HG02973 (cell line): ENCODE results near the gene KRT33B.
"Not testable (repeated sequence)": the region's sequence is repeated elsewhere in the genome, so short reads cannot be mapped to it uniquely, and the experiment has no call there.

ENCODE experiments used
- ATAC-seq: cut with Tn5 transposase; IDR thresholded peaks from one replicate; pipeline ENCODE4 v1.9.1; 2021; ENCODE audit warnings: moderate library complexity; ENCODE audit not compliant: unreplicated experiment

KRT33B gene

DNA sequence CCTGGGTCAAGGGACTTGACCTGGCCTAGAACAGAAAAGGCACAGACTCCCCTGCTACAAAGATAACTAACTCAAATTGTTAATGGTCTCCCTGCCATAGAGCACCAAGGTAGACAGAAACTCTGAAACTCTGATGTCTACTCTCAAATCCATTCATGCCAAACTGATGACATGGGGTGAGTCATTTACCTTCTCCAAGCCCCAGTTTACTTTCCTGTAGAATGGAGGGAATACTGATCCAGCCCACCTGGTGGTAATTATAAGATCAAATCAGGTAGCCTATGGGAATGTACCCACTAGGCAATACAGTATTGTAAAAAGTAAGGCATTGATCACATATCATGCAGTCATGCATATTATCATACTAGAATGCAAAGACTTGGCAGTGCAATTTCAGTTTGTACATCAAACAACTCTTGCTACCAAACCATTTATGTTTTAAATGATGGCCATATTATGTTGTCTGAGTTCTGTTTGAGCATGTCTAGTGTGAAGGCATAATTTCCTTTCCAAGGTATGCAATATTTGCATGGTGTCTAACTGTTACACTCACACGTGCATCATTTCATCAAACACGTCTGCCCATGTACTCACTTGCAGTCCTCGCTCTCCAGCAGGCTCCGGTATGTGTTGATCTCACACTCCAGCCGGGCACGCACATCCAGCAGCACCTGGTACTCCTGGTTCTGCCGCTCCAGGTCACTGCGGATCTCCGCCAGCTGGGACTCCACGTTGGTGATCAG is 24.8 kb upstream of the KRT33B start:
- ATAC-seq = no peak

DNA sequence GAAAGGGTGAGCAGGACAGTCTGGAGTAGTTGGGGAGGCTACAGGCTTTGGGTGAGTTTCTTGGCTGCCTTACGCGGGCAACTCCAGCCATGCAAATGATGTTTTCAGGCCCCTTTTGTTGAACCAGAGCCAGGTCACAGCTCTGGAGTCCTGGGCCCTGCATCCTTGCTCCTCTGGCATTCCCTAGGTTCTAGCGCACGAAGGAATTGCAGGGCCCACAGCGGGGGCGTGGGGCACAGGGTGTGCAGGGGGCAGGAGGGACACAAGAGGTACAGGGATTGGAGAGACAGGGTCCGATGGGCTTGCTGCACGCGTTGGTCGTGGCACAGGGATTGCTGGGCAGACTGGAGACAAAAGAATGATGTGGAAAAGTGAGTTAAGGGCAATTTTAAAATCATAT is 24.2 kb upstream of the KRT33B start:
- no peak for ATAC-seq

DNA sequence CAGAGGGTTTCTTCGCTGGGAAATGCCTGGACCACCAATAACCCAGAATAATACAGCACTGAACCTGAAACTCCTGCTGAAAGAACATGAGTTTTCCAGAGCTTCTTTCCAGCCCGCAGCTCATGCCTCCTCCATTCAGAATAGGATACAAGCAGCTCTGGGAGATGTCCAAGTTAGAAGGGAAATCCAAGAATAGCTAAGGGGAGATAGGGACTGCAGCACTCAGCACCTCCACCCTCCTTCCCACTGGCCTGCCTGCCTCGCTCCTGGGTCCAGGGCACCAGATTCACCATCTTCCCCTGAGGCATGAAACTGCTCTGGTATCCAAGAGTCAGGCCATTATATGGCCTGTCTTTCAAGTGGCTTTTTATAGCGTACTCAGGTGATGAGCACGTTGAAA is 23.7 kb upstream of the KRT33B start:
- ATAC-seq = no peak

DNA sequence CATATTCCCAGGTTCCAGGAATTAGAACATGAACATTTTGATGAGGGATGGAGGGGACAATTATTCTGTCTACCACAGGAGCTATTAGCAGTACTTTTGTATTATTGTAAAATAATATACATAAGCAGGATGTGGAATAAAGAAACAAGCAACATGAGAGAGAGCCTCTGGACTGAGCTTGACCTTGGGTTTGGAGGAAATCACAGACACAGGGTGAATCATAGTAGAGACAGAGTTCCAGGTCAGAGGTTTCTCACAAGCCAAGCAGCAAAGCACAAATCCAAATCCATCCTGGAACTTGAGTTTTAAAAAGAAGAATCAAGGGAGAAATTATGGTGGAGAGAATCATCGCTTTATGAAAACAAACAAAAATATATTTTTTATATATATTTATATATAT is 22.7 kb upstream of the KRT33B start:
- ATAC-seq = no peak

DNA sequence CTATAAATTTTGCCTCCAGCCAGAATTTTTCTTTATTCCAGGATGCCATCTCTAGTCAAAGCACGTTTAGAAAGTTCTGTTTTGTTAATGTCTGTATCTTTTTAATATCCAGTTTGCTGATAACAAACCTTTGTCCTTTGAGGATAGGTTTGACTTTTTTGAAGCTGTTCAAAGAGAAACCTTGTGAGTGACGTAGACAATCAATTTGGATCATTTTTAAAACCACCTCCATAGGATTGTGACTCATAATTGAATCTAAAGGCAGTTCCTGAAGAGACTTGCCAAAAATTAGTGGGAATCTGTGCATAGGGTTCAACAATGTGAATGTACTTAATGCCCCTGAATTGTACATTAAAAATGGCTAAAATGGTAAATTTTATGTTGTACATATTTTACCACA is 21.9 kb upstream of the KRT33B start:
- ATAC-seq = no peak

DNA sequence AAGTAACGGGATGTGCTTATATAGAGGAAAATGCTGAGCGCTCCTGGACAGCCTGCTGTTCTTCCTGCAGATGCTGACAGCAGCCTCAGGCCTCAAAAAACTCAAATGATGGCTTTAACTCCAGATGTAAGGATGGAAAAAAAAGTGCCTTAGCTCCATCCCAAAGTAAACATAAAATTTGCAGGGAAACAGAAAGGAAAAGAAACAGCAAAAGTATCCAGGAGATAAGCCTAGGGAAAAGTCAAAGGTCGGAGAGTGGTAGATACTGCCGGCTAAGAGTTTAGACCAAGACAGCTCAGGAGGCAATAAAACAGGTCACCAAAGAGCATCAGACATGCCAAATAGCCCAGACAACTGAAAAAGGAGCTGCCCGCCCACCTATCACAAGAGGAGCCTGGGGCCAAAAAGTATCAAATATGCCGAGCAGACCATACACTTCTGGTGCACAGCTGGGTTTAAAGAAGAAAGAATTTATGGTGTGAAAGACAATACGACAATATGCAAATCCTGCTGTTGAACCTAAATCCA is 20.9 kb upstream of the KRT33B start:
- no peak for ATAC-seq

DNA sequence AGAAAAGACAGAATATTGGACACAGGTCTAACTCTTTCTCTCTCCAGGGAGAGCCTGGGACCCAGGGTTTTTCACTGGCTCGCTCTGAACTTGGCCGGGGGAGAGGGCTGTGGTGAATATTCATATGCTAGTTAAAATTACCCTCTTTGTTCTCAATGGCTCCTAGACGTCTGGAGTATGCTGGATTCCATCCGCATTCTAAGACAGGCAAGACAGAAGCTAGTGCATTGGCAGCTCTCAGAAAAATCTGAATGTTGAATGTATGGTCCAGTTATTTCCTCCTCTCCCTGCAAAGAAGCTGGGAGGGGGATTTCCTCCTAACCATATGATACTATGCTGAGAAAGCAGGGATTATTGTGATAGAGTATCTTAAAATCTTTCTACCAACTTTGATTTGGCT is 18.1 kb upstream of the KRT33B start:
- no peak for ATAC-seq

DNA sequence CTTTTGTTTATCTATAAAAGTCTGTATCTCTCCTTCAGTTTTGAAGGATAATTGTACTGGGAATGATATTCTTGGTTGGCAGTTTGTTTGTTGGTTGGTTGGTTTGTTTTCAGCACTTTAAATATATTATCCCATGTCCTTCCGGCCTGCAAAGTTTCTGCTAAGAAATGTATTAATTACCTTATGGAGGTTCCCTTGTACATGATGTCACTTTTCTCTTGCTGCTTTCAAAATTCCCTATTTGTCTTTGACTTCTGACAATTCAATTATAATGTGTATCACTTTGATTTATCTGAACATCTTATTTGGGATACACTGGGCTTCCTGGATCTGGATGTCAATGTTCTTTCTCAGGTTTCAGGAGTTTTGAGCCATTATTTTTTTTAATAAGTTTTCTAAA is 16.6 kb upstream of the KRT33B start:
- ATAC-seq = no peak

DNA sequence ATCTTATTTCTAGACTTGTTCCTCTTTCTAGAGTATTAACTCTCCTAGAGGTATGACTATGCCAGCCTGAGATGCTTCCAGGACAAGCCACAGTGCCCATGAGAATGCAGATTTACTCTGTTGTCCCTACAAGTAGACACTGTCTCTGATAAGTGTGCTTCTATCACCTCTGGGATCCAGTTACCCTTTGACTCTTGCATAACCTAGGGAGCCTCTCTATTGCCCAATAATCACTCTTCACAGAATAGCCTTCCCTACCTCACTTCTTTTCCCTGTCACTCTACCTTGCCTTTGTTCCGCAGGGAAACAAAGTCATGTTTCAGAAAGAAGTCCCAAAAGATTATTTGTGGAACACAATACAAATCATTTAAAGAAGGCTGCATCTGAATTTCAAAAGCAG is 14.1 kb upstream of the KRT33B start:
- ATAC-seq = no peak

DNA sequence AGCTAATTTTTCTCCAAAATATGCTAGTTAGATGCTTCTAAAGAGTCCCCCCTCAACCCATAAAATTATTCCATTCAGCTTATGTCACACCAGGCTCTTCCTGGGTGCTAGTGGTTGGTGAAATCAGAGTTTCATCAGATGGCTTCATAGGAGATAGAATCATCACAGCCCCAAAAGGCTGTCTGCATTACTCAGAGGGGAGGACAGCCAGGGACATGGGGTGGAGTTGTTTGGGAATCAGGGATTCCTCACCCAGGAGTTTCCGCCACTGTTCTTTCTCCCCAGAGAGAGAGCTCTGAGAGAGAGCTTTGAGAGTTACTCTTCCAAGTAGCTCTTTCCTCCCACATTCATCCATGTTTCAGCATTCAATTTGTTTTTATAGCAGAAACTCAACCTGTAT is 12.8 kb upstream of the KRT33B start:
- ATAC-seq = no peak

DNA sequence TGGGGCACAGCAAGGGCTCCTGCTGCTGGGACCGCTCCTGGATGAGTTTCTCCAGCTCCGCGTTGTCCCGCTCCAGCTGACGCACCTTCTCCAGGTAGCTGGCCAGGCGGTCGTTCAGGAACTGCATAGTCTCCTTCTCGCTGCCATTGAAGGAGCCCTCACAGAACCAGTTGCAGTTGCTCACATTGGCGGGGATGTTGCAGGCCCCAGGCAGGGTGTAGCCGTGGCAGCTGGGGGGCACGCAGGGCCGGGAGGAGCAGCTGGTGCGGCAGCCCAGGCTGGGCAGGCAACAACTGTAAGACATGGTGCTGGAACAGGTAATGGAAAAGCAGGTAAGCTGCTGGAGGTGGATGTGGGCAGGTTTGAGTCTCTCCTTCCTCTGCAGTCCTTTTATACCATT is 12.3 kb upstream of the KRT33B start, which contains the start of gene KRT34:
Gene KRT34, minus strand, starts transcription at position 364 of the 400 bp plus-strand sequence. Its CDS starts 60 bp downstream, at position 304.
- ATAC-seq = not testable (repeated sequence)

DNA sequence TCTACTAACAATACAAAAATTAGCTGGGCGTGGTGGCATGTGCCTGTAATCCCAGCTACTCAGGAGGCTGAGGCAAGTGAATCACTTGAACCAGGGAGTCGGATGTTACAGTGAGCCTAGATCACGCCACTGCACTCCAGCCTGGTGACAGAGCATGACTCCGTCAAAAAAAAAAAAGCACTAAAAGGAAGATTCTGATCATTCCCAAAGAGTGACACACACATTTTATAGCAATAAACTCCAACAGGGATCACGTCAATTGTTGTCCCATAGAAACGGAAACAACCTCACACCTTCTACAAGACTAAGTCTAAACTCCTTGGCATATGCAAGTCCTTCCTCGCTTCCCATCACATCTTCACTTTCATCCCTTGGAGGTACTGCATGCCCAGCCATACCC is 10.5 kb upstream of the KRT33B start:
- not testable (repeated sequence) for ATAC-seq

DNA sequence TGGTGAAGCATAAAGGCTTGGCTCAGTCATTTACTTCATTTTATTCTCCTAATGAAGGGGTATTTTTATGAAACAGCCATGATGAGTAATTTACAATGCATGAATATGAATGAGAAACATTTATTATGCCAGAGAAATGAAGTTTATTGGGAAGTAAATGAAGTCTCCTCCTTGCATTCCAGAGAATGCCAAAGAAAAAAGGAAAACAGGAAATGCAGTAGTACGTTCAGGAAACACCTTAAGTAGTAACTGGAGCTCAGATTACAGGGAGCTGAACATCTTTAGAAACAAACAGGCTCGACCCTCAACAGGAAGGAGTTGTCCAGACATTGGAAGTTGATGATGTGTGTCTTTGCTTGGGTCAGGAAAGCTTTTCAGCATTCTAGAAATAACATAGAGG is 7.9 kb upstream of the KRT33B start:
- ATAC-seq = no peak

DNA sequence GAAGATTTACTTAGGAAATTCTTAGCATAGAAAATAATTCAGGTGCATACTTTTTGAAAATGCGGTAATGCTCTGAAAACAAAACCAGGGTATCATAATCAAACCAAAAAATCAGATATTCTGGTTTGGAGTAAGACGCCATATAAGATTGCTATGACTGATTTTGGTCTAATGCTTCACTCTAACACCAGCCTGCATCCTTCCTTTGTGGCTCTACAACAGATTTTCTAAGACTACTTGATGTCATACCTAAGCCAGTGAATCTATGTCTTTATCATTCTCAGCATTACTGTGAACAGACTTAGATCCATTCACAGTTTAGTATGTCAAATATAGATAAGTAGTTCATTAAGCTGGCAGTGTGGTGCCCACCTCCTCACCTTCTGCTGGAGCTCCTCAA is 590 bp downstream of the KRT33B start:
- no peak for ATAC-seq

DNA sequence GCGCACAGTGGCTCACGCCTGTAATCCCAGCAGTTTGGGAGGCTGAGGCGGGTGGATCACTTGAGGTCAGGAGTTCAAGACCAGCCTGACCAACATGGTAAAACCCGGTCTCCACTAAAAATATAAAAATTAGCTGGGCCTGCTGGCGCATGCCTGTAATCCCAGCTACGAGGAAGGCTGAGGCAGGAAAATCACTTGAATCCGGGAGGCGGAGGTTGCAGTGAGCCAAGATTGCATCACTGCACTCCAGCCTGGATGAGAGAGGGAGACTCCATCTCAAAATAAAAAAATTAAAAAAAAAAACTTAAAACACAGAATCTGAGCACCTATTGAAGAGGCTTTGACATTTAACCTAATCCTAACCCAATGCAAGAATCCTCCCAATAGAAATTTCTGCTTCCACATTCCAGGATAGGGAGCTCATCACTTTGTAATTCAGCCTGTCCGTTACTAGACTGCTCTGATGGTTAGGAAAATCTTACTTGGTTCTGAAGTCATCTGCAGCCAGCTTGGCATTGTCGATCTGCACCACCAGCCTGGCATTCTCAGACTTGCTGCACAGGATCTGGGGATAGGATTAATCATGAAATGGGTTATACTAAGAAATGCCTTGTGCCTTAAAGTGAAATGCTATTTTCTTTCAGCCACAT is 2.1 kb downstream of the KRT33B start:
- ATAC-seq = no peak

DNA sequence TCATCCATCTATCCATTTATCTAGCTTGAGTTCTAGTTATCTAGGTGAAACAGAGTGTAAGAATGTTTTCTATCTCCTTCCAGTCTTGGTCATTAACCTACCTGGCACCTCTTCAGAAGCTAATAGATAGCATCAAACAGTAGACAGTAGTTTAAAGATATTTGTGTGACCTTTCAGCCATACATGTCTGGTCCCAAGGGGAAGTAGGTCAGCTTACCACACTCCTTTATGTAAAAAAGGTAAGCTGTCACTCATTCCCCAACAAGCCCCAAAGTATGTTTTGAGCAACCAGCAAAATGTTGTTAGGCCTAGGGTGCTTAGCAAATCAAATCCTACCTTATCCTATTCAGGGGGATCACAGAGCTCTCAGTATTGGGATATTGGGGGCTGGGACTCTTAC is 3.5 kb downstream of the KRT33B start:
- ATAC-seq = no peak

DNA sequence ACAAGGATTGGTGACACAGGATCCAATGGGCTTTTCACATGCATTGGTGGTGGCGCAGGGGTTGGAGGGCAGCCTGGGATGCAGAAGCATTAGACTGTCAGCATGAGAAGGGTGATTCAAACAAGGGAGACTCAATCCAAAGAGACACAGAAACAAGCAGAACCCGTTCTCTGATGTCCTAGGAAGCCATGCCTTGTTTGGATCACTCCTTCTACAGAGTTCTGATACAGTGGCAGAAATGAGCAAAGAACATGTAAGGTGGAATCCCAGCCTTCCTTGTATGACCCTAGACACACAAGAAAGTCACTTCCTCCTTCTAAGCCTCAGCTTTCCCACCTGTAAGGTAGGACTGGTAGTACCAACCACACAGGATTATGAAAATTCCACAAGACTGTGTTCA is 5.7 kb downstream of the KRT33B start:
- no peak for ATAC-seq

DNA sequence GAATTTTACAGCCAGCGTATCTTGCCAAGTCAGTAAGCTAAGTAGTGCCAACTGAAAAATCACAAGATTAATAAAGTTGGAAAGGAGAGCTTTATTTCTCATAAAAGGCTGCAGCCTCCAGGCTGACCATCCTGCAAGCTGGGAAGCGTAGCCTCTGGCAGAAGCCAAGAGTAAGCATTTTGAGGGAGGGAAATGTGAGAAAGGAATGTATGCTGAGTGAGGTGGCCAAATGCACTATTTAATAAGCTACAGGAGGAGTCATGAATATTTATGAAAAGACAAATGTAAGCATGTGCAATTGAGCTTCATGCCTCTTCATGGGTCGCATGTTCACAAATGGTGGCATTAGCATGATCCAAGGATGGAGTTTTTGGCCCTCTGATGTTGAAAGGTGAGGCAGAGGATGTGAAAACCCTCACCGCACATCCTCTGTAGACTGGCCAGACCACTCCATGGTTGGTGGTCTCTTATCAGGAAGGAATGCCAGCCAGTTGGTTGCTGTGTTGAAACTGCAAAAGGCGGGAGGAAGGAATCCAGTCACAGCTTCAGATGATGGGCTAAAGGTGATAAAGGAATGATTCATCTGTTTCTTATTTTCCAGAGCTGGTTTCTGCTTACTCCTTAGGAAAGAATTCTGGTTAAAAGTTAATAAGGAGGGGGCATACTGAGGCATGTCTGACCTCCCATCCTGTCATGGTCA is 9.2 kb downstream of the KRT33B start:
- ATAC-seq = no peak

DNA sequence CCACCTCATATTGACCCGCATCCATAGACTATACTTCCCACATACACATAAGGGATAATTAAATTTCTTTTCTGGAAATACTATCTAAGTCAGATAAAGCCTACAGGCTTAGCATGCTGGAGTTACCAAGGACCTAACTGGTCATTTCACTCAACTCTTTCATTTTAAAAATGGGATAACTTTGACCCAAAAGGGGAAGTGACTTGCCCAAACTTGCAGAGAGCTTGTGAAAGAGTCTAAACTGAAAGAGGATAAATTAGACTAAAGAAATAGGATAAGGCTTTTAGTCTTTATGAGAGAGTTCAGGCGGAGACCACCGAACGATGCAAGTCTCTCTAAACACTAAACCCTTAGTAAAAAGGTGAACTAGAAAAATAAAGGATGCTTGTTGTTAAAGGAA is 15.1 kb downstream of the KRT33B start:
- ATAC-seq = no peak

DNA sequence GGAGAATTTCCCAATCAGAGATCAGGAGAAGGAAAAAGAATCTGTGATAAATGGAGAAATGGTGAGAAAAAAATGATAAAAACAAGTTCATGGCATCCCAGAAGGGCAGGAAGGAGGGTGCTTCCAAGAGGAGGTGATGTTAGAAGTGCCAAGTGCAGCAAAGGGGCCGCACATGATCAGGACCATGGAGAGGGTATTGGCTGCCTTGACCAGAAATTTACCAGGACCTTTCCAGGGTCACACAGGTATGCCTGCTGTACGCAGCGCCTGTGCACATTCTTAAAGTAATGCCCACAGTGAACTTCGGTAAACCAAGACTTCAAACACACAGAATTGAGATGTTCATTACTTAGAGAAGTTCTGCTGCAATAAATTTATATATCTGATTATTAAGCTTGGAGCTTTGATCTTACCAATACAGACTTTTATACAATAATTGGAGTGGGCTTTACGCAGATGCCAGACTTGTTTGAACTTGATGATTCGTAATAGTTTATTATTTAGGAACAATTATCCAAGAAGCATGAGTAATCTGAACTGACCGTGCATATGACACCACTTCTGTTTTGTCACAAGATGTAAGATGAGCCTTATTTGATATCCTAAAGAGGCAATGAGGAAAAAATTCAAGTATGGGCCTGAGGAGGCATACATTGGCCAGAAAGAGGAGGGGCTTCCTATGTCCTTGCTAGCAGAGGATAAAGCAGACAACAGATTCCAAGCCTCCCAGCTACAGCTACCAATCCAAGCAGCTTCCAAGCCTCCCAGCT is 16.8 kb downstream of the KRT33B start:
- ATAC-seq = no peak

DNA sequence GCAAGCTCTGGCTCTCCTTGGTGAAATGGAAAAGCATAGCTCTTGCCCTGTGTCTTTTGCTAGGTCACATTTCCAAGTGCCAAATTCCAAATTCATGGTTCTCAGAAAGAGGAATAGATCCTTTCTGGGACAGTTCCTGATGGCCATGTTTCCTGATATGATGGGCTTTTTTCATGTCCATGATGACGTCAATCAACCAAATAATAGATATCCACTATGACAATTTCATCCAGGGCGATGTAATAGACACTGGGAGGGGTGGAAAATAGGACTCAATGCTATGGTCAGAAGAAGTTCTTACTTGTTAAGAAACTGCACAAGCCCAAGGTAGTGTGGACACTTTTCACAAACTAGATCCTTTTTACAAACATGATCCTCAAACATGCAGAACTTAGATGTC is 18.4 kb downstream of the KRT33B start:
- ATAC-seq = no peak
